Lower leg skin (tissue), 4 donors: ENCODE measurements around the gene SLC8A2. TPM values are rescaled to one million over a fixed set of nuclear protein-coding genes. Genes with fewer than 3 reads are reported as not detected.
A peak's percentile ranks its signal among the peaks of the same experiment; 100 is the strongest.

Source experiments
- DNase-seq, 2 donors: peaks; one replicate each; pipeline ENCODE4 v3.0.0-alpha.2; 2019; ENCODE audit warnings: low spot score in 2 of 2
- H3K4me3 ChIP-seq: fragments of 200-600 bp; sonication (generic); 2 replicates; pipeline ENCODE4 v1.5.1; 2017; ENCODE audit warnings: mild to moderate bottlenecking, low read depth; ENCODE audit not compliant: poor library complexity, severe bottlenecking
- CTCF ChIP-seq, 3 donors: fragments of 450-650 bp; IDR thresholded peaks; one replicate each; pipeline ENCODE4 v1.5.1; 2016; ENCODE audit warnings: antibody characterized with exemption in 3 of 3, mild to moderate bottlenecking in 3 of 3, moderate library complexity in 2 of 3
- POLR2A ChIP-seq, 2 donors: fragments of 450-650 bp; IDR thresholded peaks; one replicate each; pipeline ENCODE4 v1.6.1; 2016 to 2017; ENCODE audit warnings: antibody characterized with exemption in 2 of 2, mild to moderate bottlenecking in 1 of 2, moderate library complexity in 1 of 2
- WGBS, 2 donors: methylation state at CpG; one replicate each; pipeline ENCODE4 v1.1.5; 2018; 5-methylcytosine and 5-hydroxymethylcytosine counted together
- intact Hi-C: fragments of 100-400 bp; cut with DNase I; formaldehyde crosslinking; loops from one replicate; pipeline ENCODE4 v1.15.0; 2023; ENCODE audit warnings: low total_unique reads
- total RNA-seq, 4 donors: library from RNA; depleted of rRNA; stranded (reverse); fragments of >200 nt; gene quantifications; one replicate each; pipeline ENCODE4 v1.1.0, GENCODE V29; 2016

SLC8A2 gene
- total RNA-seq, 4 donors from 2014 or later, result 0.38 to 2.3 (median 1.6) TPM; not detected in 1

- TF ChIP-seq CTCF (IDR thresholded peaks at IDR 0.05) (no peak), POLR2A (IDR thresholded peaks at IDR 0.05) (no peak)
- H3K4me3 ChIP-seq, result no peak overlapping the region
- intact Hi-C loops, result no loop called here
- DNase-seq, result no peak
These were observed 39.2 kb downstream of the SLC8A2 start for GRCh38 chr19:47432499-47432898.

GRCh38 chr19:47432091-47432490 is 39.6 kb downstream of the SLC8A2 start:
- intact Hi-C loops, result no loop called here
- no peak overlapping the region for H3K4me3 ChIP-seq
- 77 to 83% methylated on average over 16 to 18 of the region's 18 CpGs for WGBS, 2 donors
- no peak for DNase-seq
- TF ChIP-seq POLR2A (IDR thresholded peaks at IDR 0.05), result no peak
- TF ChIP-seq CTCF (IDR thresholded peaks at IDR 0.05), result no peak

GRCh38 chr19:47430041-47430802 is 41.5 kb downstream of the SLC8A2 start:
- intact Hi-C loops, result no loop called here
- WGBS, 2 donors, result 9 to 19% methylated on average over 31 to 38 of the region's 69 CpGs

GRCh38 chr19:47429140-47429793 is 42.4 kb downstream of the SLC8A2 start:
- intact Hi-C loops, result no loop called here
- H3K4me3 ChIP-seq, result no peak overlapping the region

More at GRCh38 chr19:47430041-47430802, 41.5 kb downstream of the SLC8A2 start:
- TF ChIP-seq POLR2A (IDR thresholded peaks at IDR 0.05) (no peak), CTCF (IDR thresholded peaks at IDR 0.05) (no peak)
- DNase-seq, result no peak
- H3K4me3 ChIP-seq, result no peak overlapping the region

GRCh38 chr19:47428177-47428894 is 43.4 kb downstream of the SLC8A2 start:
- WGBS, 2 donors, result 1% methylated on average over 27 of the region's 27 CpGs
- TF ChIP-seq CTCF (IDR thresholded peaks at IDR 0.05) (no peak), POLR2A (IDR thresholded peaks at IDR 0.05) (no peak)
- intact Hi-C loops, result no loop called here
- peak; percentile 77 to 96 for DNase-seq
- no peak overlapping the region for H3K4me3 ChIP-seq

More at GRCh38 chr19:47429140-47429793, 42.4 kb downstream of the SLC8A2 start:
- TF ChIP-seq POLR2A (IDR thresholded peaks at IDR 0.05) (no peak), CTCF (IDR thresholded peaks at IDR 0.05) (no peak)
- no peak for DNase-seq
- WGBS, 2 donors, result 25 to 26% methylated on average over 18 to 19 of the region's 20 CpGs
